ENCODE results near the gene NOX4. TPM values are rescaled to one million over a fixed set of nuclear protein-coding genes. Genes with fewer than 3 reads are reported as not detected.

The NOX4 gene
- total RNA-seq (2014; rRNA removed; shearing (Covaris generic)), result not detected in 2 replicates

- peak; percentile 7 for DNase-seq (ENCODE audit: low read depth)
These were observed at the start of gene NOX4 for GRCh38 chr11:89490981-89491690. TSS of gene NOX4 (minus strand) at chr11:89491375. CDS start at chr11:89491246, 129 bp downstream.

GRCh38 chr11:89540826-89541225, 49.7 kb upstream of the NOX4 start:
- no peak for DNase-seq (ENCODE audit: low read depth)

- DNase-seq (ENCODE audit: low read depth), result no peak
These were observed 46.8 kb upstream of the NOX4 start for GRCh38 chr11:89537936-89538335.

- DNase-seq (ENCODE audit: low read depth), result no peak
These were observed 45.8 kb upstream of the NOX4 start for GRCh38 chr11:89536926-89537325.

GRCh38 chr11:89535221-89535620, 44.0 kb upstream of the NOX4 start:
- DNase-seq (ENCODE audit: low read depth), result no peak

- no peak for DNase-seq (ENCODE audit: low read depth)
These were observed 38.6 kb upstream of the NOX4 start for GRCh38 chr11:89529626-89530380.

- no peak for DNase-seq (ENCODE audit: low read depth)
These were observed 30.6 kb upstream of the NOX4 start for GRCh38 chr11:89521792-89522191.

GRCh38 chr11:89521294-89521693, 30.1 kb upstream of the NOX4 start:
- DNase-seq (ENCODE audit: low read depth), result no peak

GRCh38 chr11:89516496-89516895, 25.3 kb upstream of the NOX4 start:
- DNase-seq (ENCODE audit: low read depth), result no peak

- no peak for DNase-seq (ENCODE audit: low read depth)
These were observed 17.4 kb upstream of the NOX4 start for GRCh38 chr11:89508544-89508943.

- no peak for DNase-seq (ENCODE audit: low read depth)
These were observed 13.1 kb upstream of the NOX4 start for GRCh38 chr11:89504270-89504669.

GRCh38 chr11:89503422-89503821, 12.2 kb upstream of the NOX4 start:
- no peak for DNase-seq (ENCODE audit: low read depth)

GRCh38 chr11:89502301-89502700, 11.1 kb upstream of the NOX4 start:
- no peak for DNase-seq (ENCODE audit: low read depth)

- no peak for DNase-seq (ENCODE audit: low read depth)
These were observed 9.2 kb upstream of the NOX4 start for GRCh38 chr11:89500336-89500735.

- DNase-seq (ENCODE audit: low read depth), result no peak
These were observed 7.8 kb upstream of the NOX4 start for GRCh38 chr11:89498845-89499448.

- DNase-seq (ENCODE audit: low read depth), result peak; percentile 59
These were observed 4.8 kb upstream of the NOX4 start for GRCh38 chr11:89495951-89496350.

- no peak for DNase-seq (ENCODE audit: low read depth)
These were observed 2.3 kb upstream of the NOX4 start for GRCh38 chr11:89493431-89493830.

GRCh38 chr11:89490602-89490980, 584 bp downstream of the NOX4 start:
- DNase-seq (ENCODE audit: low read depth), result no peak

- DNase-seq (ENCODE audit: low read depth), result no peak
These were observed 1.2 kb downstream of the NOX4 start for GRCh38 chr11:89489930-89490329.

- peak; percentile 5 for DNase-seq (ENCODE audit: low read depth)
These were observed 4.2 kb downstream of the NOX4 start for GRCh38 chr11:89487016-89487415.

GRCh38 chr11:89484896-89485295, 6.3 kb downstream of the NOX4 start:
- DNase-seq (ENCODE audit: low read depth), result no peak

- DNase-seq (ENCODE audit: low read depth), result no peak
These were observed 14.0 kb downstream of the NOX4 start for GRCh38 chr11:89477175-89477574.

GRCh38 chr11:89463266-89463780, 27.9 kb downstream of the NOX4 start:
- no peak for DNase-seq (ENCODE audit: low read depth)

Measured in M059J (cell line).